Liver (tissue), 9 donors: ENCODE data around the gene PDE4B. TPM values are rescaled to one million over a fixed set of nuclear protein-coding genes. Genes with fewer than 3 reads are reported as not detected.

ENCODE experiments used
- DNase-seq: peaks from one replicate; pipeline ENCODE4 v3.0.0-alpha.2; 2017; ENCODE audit warnings: low spot score
- H3K27ac ChIP-seq, 2 donors: one replicate each; pipeline ENCODE4 v1.7.0; 2013; ENCODE audit warnings: inconsistent platforms in 2 of 2, low read length in 2 of 2, control low read depth in 1 of 2, low read depth in 1 of 2, mild to moderate bottlenecking in 1 of 2
- H3K27me3 ChIP-seq, 4 donors: one replicate each; pipeline versions ENCODE4 v1.6.1 to v1.7.0; 2013; ENCODE audit warnings: low read length in 3 of 4, inconsistent platforms in 1 of 4, mild to moderate bottlenecking in 1 of 4, moderate library complexity in 1 of 4; ENCODE audit not compliant: control insufficient read depth in 4 of 4, insufficient read depth in 4 of 4
- H3K36me3 ChIP-seq, 4 donors: one replicate each; pipeline versions ENCODE4 v1.6.1 to v1.7.0; 2013; ENCODE audit warnings: low read length in 3 of 4, mild to moderate bottlenecking in 3 of 4, low read depth in 1 of 4, moderate library complexity in 1 of 4; ENCODE audit not compliant: control insufficient read depth in 4 of 4, insufficient read depth in 3 of 4
- H3K4me1 ChIP-seq, 4 donors: one replicate each; pipeline versions ENCODE4 v1.6.1 to v1.7.0; 2013; ENCODE audit warnings: low read length in 3 of 4, mild to moderate bottlenecking in 3 of 4, moderate library complexity in 1 of 4; ENCODE audit not compliant: control insufficient read depth in 4 of 4, insufficient read depth in 4 of 4
- H3K4me3 ChIP-seq, 3 donors: one replicate each; pipeline versions ENCODE4 v1.6.1 to v1.7.0; 2013; ENCODE audit warnings: low read length in 3 of 3, control low read depth in 1 of 3, low read depth in 1 of 3, mild to moderate bottlenecking in 1 of 3
- H3K9ac ChIP-seq, 2 donors: one replicate each; pipeline ENCODE4 v1.7.0; 2013; ENCODE audit warnings: low read length in 2 of 2, mild to moderate bottlenecking in 2 of 2, moderate library complexity in 2 of 2, control low read depth in 1 of 2, low read depth in 1 of 2
- H3K9me3 ChIP-seq, 4 donors: one replicate each; pipeline versions ENCODE4 v1.6.1 to v1.7.0; 2013; ENCODE audit warnings: low read length in 3 of 4; ENCODE audit not compliant: control insufficient read depth in 4 of 4
- EGR1 ChIP-seq, 2 donors: IDR thresholded peaks; 2 replicates each; pipeline ENCODE4 v1.6.1; 2016 to 2018; ENCODE audit warnings: antibody characterized with exemption in 2 of 2, low read depth in 2 of 2
- FOXA1 ChIP-seq: IDR thresholded peaks from 2 replicates; pipeline ENCODE4 v1.6.1; 2016; ENCODE audit warnings: antibody characterized with exemption
- FOXA2 ChIP-seq: IDR thresholded peaks from 2 replicates; pipeline ENCODE4 v1.6.1; 2016; ENCODE audit warnings: antibody characterized with exemption
- GABPA ChIP-seq, 2 donors: IDR thresholded peaks in 1 of 2; conservative IDR thresholded peaks in 1 of 2; 2 replicates each; pipeline ENCODE4 v1.6.1; 2016; ENCODE audit warnings: antibody characterized with exemption in 2 of 2, mild to moderate bottlenecking in 1 of 2, moderate library complexity in 1 of 2
- HNF4A ChIP-seq, 2 donors: conservative IDR thresholded peaks; 2 replicates each; pipeline ENCODE4 v1.6.1; 2016; ENCODE audit warnings: antibody characterized with exemption in 2 of 2, mild to moderate bottlenecking in 2 of 2
- HNF4G ChIP-seq: IDR thresholded peaks from 2 replicates; pipeline ENCODE4 v1.6.1; 2016; ENCODE audit warnings: antibody characterized with exemption
- JUND ChIP-seq, 2 donors: IDR thresholded peaks; 2 replicates each; pipeline ENCODE4 v1.6.1; 2016; ENCODE audit warnings: antibody characterized with exemption in 2 of 2
- NR2F2 ChIP-seq: IDR thresholded peaks from 2 replicates; pipeline ENCODE4 v1.6.1; 2016; ENCODE audit warnings: antibody characterized with exemption
- RAD21 ChIP-seq, 2 donors: IDR thresholded peaks; 2 replicates each; pipeline ENCODE4 v1.6.1; 2016; ENCODE audit warnings: antibody characterized with exemption in 2 of 2, mild to moderate bottlenecking in 2 of 2
- SP1 ChIP-seq: IDR thresholded peaks from 2 replicates; pipeline ENCODE4 v1.6.1; 2018; ENCODE audit warnings: antibody characterized with exemption, mild to moderate bottlenecking
- TAF1 ChIP-seq: conservative IDR thresholded peaks from 2 replicates; pipeline ENCODE4 v1.6.1; 2016; ENCODE audit warnings: antibody characterized with exemption, mild to moderate bottlenecking
- YY1 ChIP-seq: IDR thresholded peaks from 2 replicates; pipeline ENCODE4 v1.6.1; 2016; ENCODE audit warnings: antibody characterized with exemption, mild to moderate bottlenecking
- WGBS: extraction: QIAGEN DNeasy Blood & Tissue Kit; methylation state at CpG from one replicate; pipeline ENCODE4 v1.1.7; 2013; 5-methylcytosine and 5-hydroxymethylcytosine counted together
- polyA plus RNA-seq, 2 donors: library from polyadenylated mRNA; stranded (reverse) in 1 of 2; unstranded in 1 of 2; fragments of 200-250 nt in 1 of 2; fragments of >200 nt in 1 of 2; fragmentation: Nextera tagmentation in 1 of 2; extraction: Ambion mirVana in 1 of 2; gene quantifications; one replicate each; pipeline versions ENCODE4 v1.2.1 to v1.2.3, GENCODE V29; 2013 to 2015
- total RNA-seq, 2 donors: library from RNA; depleted of rRNA; stranded (reverse); fragments of >200 nt; gene quantifications; one replicate each; pipeline ENCODE4 v1.2.3, GENCODE V29; 2014
- TF ChIP-seq, protein P1 (sequence below): IDR thresholded peaks from 2 replicates; pipeline ENCODE4 v1.6.1; 2016; ENCODE audit warnings: antibody characterized with exemption, mild to moderate bottlenecking
- TF ChIP-seq, protein P2 (sequence below): IDR thresholded peaks from 2 replicates; pipeline ENCODE4 v1.6.1; 2016; ENCODE audit warnings: antibody characterized with exemption
- TF ChIP-seq, protein P3 (sequence below): IDR thresholded peaks from 2 replicates; pipeline ENCODE4 v1.6.1; 2016; ENCODE audit warnings: antibody characterized with exemption
- TF ChIP-seq, protein P4 (sequence below): IDR thresholded peaks from 2 replicates; pipeline ENCODE4 v1.6.1; 2016; ENCODE audit warnings: antibody characterized with exemption
- donor health status: healthy.
- donor health status: healthy.
- donor health status: healthy.
- donor health status: healthy.
- donor health status: healthy.

The PDE4B gene
- total and polyA plus RNA-seq, 4 donors = 1.9 to 3.9 (median 2.7) TPM

DNA sequence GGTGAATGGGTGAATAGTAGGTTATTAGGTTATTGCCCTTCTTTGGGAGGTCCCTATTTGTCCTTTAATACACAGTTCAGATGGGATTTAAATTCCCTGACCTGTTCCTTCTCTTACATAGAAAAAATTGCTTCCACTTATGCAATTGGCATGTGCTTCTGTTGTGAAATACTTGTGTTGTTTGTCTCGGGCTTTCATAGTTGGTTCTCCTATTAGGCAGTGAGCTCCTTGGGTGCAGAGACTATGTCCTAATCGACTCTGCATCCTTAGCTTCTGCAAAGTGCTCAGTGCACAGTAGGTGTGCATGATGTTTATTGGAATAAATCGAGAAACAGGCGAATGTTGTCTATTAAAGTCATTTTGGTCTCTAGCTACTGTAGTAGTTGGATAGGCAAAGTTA lies 1.3 kb upstream of the PDE4B start:
- no peak overlapping the region for H3K27ac ChIP-seq
- DNase-seq = no peak
- H3K27me3 ChIP-seq = peaks cover 0 to 9% (median 8%) of the 10 kb centered on the region in 4 donors
- H3K4me3 ChIP-seq = no peak overlapping the region
- 47% methylated on average over 4 of the region's 4 CpGs for WGBS
- H3K4me1 ChIP-seq = peaks cover 3 to 14% (median 4%) of the 10 kb centered on the region in 4 donors
- H3K9me3 ChIP-seq = peaks cover 2 to 22% (median 9%) of the 10 kb centered on the region in 4 donors
- TF ChIP-seq GABPA (IDR thresholded peaks at IDR 0.05 in 1 of 2, conservative IDR thresholded peaks at IDR 0.05 in 1 of 2) (no peak), HNF4A (conservative IDR thresholded peaks at IDR 0.05) (no peak), HNF4G (no peak), TAF1 (no peak), SP1 (no peak), RAD21 (IDR thresholded peaks at IDR 0.05) (no peak), FOXA1 (no peak), JUND (IDR thresholded peaks at IDR 0.05) (no peak)
- TF ChIP-seq, protein P1, sequence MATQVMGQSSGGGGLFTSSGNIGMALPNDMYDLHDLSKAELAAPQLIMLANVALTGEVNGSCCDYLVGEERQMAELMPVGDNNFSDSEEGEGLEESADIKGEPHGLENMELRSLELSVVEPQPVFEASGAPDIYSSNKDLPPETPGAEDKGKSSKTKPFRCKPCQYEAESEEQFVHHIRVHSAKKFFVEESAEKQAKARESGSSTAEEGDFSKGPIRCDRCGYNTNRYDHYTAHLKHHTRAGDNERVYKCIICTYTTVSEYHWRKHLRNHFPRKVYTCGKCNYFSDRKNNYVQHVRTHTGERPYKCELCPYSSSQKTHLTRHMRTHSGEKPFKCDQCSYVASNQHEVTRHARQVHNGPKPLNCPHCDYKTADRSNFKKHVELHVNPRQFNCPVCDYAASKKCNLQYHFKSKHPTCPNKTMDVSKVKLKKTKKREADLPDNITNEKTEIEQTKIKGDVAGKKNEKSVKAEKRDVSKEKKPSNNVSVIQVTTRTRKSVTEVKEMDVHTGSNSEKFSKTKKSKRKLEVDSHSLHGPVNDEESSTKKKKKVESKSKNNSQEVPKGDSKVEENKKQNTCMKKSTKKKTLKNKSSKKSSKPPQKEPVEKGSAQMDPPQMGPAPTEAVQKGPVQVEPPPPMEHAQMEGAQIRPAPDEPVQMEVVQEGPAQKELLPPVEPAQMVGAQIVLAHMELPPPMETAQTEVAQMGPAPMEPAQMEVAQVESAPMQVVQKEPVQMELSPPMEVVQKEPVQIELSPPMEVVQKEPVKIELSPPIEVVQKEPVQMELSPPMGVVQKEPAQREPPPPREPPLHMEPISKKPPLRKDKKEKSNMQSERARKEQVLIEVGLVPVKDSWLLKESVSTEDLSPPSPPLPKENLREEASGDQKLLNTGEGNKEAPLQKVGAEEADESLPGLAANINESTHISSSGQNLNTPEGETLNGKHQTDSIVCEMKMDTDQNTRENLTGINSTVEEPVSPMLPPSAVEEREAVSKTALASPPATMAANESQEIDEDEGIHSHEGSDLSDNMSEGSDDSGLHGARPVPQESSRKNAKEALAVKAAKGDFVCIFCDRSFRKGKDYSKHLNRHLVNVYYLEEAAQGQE = no peak
- TF ChIP-seq, protein P2, sequence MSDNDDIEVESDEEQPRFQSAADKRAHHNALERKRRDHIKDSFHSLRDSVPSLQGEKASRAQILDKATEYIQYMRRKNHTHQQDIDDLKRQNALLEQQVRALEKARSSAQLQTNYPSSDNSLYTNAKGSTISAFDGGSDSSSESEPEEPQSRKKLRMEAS = no peak
- TF ChIP-seq, protein P3, sequence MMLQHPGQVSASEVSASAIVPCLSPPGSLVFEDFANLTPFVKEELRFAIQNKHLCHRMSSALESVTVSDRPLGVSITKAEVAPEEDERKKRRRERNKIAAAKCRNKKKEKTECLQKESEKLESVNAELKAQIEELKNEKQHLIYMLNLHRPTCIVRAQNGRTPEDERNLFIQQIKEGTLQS = no peak
- no peak overlapping the region for H3K9ac ChIP-seq
- peaks cover 0 to 2% (median 0%) of the 10 kb centered on the region in 4 donors for H3K36me3 ChIP-seq

DNA sequence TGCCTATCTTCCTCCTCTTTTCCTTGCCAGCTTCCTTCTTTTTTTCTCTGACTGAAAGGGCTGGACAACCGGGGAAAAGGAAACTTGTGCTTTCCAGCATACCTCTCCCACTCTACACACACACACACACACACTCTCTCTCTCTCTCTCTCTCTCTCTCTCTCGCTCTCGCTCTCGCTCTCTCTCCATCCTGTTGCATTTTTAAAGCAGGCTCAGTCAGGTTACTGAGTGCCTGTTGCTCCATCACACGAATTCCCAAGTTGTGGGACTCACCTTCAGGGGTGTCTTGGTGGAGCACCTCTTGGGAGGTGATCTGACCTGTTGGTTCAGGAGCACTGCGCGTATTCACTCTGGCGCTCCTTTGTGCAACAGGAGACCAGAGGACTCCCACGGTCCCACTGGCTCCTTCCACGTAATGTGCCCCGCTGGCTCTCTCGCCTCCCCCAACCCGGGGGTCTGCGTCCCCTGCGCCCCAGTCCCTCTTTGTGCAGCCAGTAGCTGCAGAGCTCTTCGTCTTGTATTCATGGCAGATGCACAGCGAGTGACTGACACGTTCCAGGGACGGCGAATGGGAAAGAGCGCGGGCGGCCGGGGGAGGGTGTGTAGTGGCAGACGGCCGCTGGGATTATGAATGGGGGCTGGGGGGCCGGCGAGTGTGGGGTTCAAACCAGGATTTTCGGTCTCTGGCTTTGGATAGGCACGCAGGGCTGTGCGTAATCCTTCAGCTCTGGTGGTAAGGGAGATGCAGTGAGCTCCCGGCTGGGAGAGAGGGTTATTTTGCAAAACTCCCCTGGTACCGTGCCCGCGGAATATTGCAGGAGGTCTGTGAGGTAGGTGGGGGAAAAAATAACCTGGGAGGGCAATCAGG lies 660 bp upstream of the PDE4B start:
- Histone ChIP-seq H3K9ac (no peak overlapping the region), H3K4me3 (no peak overlapping the region), H3K27ac (no peak overlapping the region), H3K27me3 (peaks cover 0 to 9% (median 8%) of the 10 kb centered on the region in 4 donors), H3K4me1 (peaks cover 3 to 14% (median 4%) of the 10 kb centered on the region in 4 donors), H3K36me3 (peaks cover 0 to 2% (median 0%) of the 10 kb centered on the region in 4 donors), H3K9me3 (peaks cover 2 to 22% (median 9%) of the 10 kb centered on the region in 4 donors)
- DNase-seq = no peak
- no peak for TF ChIP-seq YY1
- TF ChIP-seq, protein P2 = no peak
- TF ChIP-seq HNF4G = no peak
- TF ChIP-seq GABPA (IDR thresholded peaks at IDR 0.05 in 1 of 2, conservative IDR thresholded peaks at IDR 0.05 in 1 of 2) = no peak
- no peak for TF ChIP-seq HNF4A (conservative IDR thresholded peaks at IDR 0.05)
- TF ChIP-seq FOXA2 = no peak
- no peak for TF ChIP-seq NR2F2
- TF ChIP-seq, protein P1 = no peak
- TF ChIP-seq, protein P3 = no peak
- TF ChIP-seq, protein P4, sequence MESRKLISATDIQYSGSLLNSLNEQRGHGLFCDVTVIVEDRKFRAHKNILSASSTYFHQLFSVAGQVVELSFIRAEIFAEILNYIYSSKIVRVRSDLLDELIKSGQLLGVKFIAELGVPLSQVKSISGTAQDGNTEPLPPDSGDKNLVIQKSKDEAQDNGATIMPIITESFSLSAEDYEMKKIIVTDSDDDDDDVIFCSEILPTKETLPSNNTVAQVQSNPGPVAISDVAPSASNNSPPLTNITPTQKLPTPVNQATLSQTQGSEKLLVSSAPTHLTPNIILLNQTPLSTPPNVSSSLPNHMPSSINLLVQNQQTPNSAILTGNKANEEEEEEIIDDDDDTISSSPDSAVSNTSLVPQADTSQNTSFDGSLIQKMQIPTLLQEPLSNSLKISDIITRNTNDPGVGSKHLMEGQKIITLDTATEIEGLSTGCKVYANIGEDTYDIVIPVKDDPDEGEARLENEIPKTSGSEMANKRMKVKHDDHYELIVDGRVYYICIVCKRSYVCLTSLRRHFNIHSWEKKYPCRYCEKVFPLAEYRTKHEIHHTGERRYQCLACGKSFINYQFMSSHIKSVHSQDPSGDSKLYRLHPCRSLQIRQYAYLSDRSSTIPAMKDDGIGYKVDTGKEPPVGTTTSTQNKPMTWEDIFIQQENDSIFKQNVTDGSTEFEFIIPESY = no peak
- TF ChIP-seq EGR1 (IDR thresholded peaks at IDR 0.05; ENCODE audit: low read depth in 2 of 2) = no peak
- 8% methylated on average over 35 of the region's 35 CpGs for WGBS
